HCT116 (cell line): Measurements from ENCODE around the gene AHNAK.

Experiments used
- ELF1 ChIP-seq: IDR thresholded peaks from 2 replicates; pipeline ENCODE4 v1.6.1; 2012; ENCODE audit warnings: low read depth, borderline replicate concordance
- JUND ChIP-seq: IDR thresholded peaks from 2 replicates; pipeline ENCODE4 v1.6.1; 2012
- POLR2A ChIP-seq: IDR thresholded peaks from 2 replicates; pipeline ENCODE4 v1.7.0; 2011; ENCODE audit warnings: borderline replicate concordance; ENCODE audit not compliant: insufficient read depth, insufficient read length; ENCODE audit errors: extremely low read depth
- POLR2AphosphoS5 ChIP-seq: IDR thresholded peaks from 2 replicates; pipeline ENCODE4 v1.6.1; 2011; ENCODE audit warnings: mild to moderate bottlenecking, low read depth, low read length, moderate library complexity
- SIN3A ChIP-seq: IDR thresholded peaks from 2 replicates; pipeline ENCODE4 v1.6.1; 2012; ENCODE audit warnings: low read depth
- TF ChIP-seq, protein P1 (sequence below): IDR thresholded peaks from 2 replicates; pipeline ENCODE4 v1.6.1; 2012
- TF ChIP-seq, protein P2 (sequence below), 3 experiments: fragments of 200-600 bp in 1 of 3; sonication (generic) in 1 of 3; IDR thresholded peaks in 2 of 3; conservative IDR thresholded peaks in 1 of 3; 2 replicates each; pipeline ENCODE4 v1.5.1; 2012 to 2017; ENCODE audit warnings: low read depth in 2 of 3, low read length in 2 of 3, antibody characterized with exemption in 1 of 3, borderline replicate concordance in 1 of 3, control low read depth in 1 of 3, mild to moderate bottlenecking in 1 of 3, mixed read lengths in 1 of 3, mixed run types in 1 of 3, moderate library complexity in 1 of 3; ENCODE audit not compliant: insufficient read depth in 1 of 3

DNA sequence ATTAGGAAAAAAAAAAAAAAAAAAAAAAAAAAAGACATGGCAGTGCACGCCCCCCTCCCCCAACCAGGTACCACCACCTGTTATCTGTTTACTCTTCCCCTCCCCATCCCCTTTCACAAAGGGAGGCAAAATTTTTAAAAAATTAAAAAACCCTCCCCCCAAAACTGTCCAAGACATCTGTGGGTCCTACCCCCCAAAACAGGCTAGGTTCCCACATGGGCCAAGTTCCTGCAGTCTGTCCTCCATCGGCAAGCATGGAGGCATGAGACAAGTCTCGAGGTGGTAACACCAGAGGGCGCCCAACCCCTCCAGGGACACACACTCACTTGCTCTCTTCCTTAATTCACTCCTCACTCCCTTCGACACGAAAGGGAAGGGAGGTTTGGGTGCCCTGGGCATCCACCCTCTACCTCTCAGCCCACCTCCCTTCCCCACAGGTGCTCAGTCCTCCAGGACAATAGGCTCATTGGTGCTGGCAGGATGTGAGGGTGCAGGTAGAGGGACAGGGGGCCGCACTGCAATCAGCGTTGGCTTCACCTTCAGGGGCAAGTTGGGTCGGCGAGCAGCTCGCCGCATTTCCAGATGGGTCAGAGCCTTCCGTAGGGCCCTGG, 46.9 kb upstream of the AHNAK start:
- TF ChIP-seq SIN3A: no peak
- TF ChIP-seq, protein P1, sequence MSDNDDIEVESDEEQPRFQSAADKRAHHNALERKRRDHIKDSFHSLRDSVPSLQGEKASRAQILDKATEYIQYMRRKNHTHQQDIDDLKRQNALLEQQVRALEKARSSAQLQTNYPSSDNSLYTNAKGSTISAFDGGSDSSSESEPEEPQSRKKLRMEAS: no peak
- TF ChIP-seq, protein P2, sequence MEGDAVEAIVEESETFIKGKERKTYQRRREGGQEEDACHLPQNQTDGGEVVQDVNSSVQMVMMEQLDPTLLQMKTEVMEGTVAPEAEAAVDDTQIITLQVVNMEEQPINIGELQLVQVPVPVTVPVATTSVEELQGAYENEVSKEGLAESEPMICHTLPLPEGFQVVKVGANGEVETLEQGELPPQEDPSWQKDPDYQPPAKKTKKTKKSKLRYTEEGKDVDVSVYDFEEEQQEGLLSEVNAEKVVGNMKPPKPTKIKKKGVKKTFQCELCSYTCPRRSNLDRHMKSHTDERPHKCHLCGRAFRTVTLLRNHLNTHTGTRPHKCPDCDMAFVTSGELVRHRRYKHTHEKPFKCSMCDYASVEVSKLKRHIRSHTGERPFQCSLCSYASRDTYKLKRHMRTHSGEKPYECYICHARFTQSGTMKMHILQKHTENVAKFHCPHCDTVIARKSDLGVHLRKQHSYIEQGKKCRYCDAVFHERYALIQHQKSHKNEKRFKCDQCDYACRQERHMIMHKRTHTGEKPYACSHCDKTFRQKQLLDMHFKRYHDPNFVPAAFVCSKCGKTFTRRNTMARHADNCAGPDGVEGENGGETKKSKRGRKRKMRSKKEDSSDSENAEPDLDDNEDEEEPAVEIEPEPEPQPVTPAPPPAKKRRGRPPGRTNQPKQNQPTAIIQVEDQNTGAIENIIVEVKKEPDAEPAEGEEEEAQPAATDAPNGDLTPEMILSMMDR (IDR thresholded peaks at IDR 0.05 in 2 of 3, conservative IDR thresholded peaks at IDR 0.05 in 1 of 3; ENCODE audit: borderline replicate concordance in 1 of 3, insufficient read depth in 1 of 3, low read depth in 2 of 3, low read length in 2 of 3): peak in 2 of 3 experiments; percentile 69 to 83; a peak in 4 of 6 replicates
- TF ChIP-seq POLR2A: no peak
- TF ChIP-seq JUND: no peak
- no peak for TF ChIP-seq ELF1
- TF ChIP-seq POLR2AphosphoS5: no peak
